OCI-LY7 (cell line): Measurements from ENCODE around the gene DIAPH2.
"Not testable (repeated sequence)": the region's sequence is repeated elsewhere in the genome, so short reads cannot be mapped to it uniquely, and the experiment has no call there.

ENCODE experiments used
- CTCF ChIP-seq: fragments of 200-600 bp; sonication (generic); conservative IDR thresholded peaks from 2 replicates; pipeline ENCODE4 v1.5.1; 2014; ENCODE audit warnings: mild to moderate bottlenecking, antibody characterized with exemption, low read length, moderate library complexity, mixed read lengths
- EZH2phosphoT487 ChIP-seq: fragments of 200-600 bp; sonication (generic); IDR thresholded peaks from 2 replicates; pipeline ENCODE4 v1.6.1; 2018; ENCODE audit warnings: low read depth, borderline replicate concordance, mild to moderate bottlenecking, mixed run types, antibody characterized with exemption, low read length, moderate library complexity, mixed read lengths

- TF ChIP-seq EZH2phosphoT487, CTCF: not testable (repeated sequence)
These were observed 46.4 kb downstream of the DIAPH2 start for GRCh38 chrX:96731000-96731399.
